ENCODE results near the gene C2orf69. TPM values are rescaled to one million over a fixed set of nuclear protein-coding genes. Genes with fewer than 3 reads are reported as not detected.

C2orf69 gene
- total and polyA plus RNA-seq, 2 experiments from 2014 or later = 33.4 to 39.2 TPM

GRCh38 chr2:199883474-199884212 lies 27.4 kb upstream of the C2orf69 start (continued):
- TF ChIP-seq REST (IDR thresholded peaks at IDR 0.05; ENCODE audit: unreplicated experiment) (no peak), ZNF114 (CRISPR knock-in tag; IDR thresholded peaks at IDR 0.05) (no peak), EZH2phosphoT487 (IDR thresholded peaks at IDR 0.05; ENCODE audit: unreplicated experiment) (no peak)

GRCh38 chr2:199895406-199895805 lies 15.7 kb upstream of the C2orf69 start:
- Mint-ChIP-seq H3K4me3 (no peak overlapping the region), H3K4me1 (no peaks in the 10 kb centered on the region)
- ATAC-seq = no peak
- TF ChIP-seq NANOG (IDR thresholded peaks at IDR 0.05; ENCODE audit: borderline replicate concordance) (no peak), ZNF114 (CRISPR knock-in tag; IDR thresholded peaks at IDR 0.05) (no peak), EZH2phosphoT487 (IDR thresholded peaks at IDR 0.05; ENCODE audit: unreplicated experiment) (no peak), CTCF (conservative IDR thresholded peaks at IDR 0.05; ENCODE audit: low read depth in 2 of 2) (no peak), CREB1 (CRISPR knock-in tag; IDR thresholded peaks at IDR 0.05; ENCODE audit: low read depth) (no peak), EZH2 (IDR thresholded peaks at IDR 0.05; ENCODE audit: low read depth, unreplicated experiment) (no peak), POLR2AphosphoS5 (IDR thresholded peaks at IDR 0.05; ENCODE audit: low read depth) (no peak), ZNF331 (CRISPR knock-in tag; IDR thresholded peaks at IDR 0.05; ENCODE audit: low read depth) (no peak), ETS1 (IDR thresholded peaks at IDR 0.05) (no peak), ZNF462 (CRISPR knock-in tag; IDR thresholded peaks at IDR 0.05) (no peak), STAT1 (IDR thresholded peaks at IDR 0.05; ENCODE audit: unreplicated experiment) (no peak)

More at GRCh38 chr2:199895406-199895805, 15.7 kb upstream of the C2orf69 start:
- H3K4me2 ChIP-seq = no peak overlapping the region
- H3K36me3 Mint-ChIP-seq (ENCODE audit: low read depth) = no peaks in the 10 kb centered on the region
- H3K4me1 ChIP-seq (ENCODE audit: insufficient read depth) = no peaks in the 10 kb centered on the region
- H3K9me2 ChIP-seq (ENCODE audit: insufficient read depth) = no peaks in the 10 kb centered on the region
- no peaks in the 10 kb centered on the region for H3K36me3 ChIP-seq (ENCODE audit: insufficient read depth)
- no peaks in the 10 kb centered on the region for H3F3A ChIP-seq (replicated peaks; ENCODE audit: low read depth)
- H3K4me3 ChIP-seq = no peak overlapping the region
- DNase-seq (ENCODE audit: low spot score) = no peak
- no peak overlapping the region; the same call in 1 of the 2 replicates for H2AFZ ChIP-seq
- no peaks in the 10 kb centered on the region for H3K79me2 ChIP-seq (replicated peaks; ENCODE audit: insufficient read depth)
- peaks cover 3% of the 10 kb centered on the region for H3K27me3 Mint-ChIP-seq (ENCODE audit: insufficient read depth, low read depth, poor library complexity)
- H3K27ac Mint-ChIP-seq = no peak overlapping the region
- no peak overlapping the region for H3K27ac ChIP-seq (ENCODE audit: low read depth)
- H3K27me3 ChIP-seq (ENCODE audit: insufficient read depth) = no peaks in the 10 kb centered on the region
- H3K9me3 Mint-ChIP-seq = no peaks in the 10 kb centered on the region; the same call in 2 of the 3 replicates
- H4K20me1 ChIP-seq (replicated peaks; ENCODE audit: insufficient read depth) = no peaks in the 10 kb centered on the region

Measured in GM23338 (cell line).